A673 (cell line): Measurements from ENCODE around the gene IQCM. TPM values are rescaled to one million over a fixed set of nuclear protein-coding genes. Genes with fewer than 3 reads are reported as not detected.
A peak's percentile ranks its signal among the peaks of the same experiment; 100 is the strongest.

Experiments
- BruUV-seq: library from RNA; stranded (reverse); fragments of 400-500 nt; replicated peaks from 2 replicates; lab custom pipeline; 2021; lab: Mats Ljungman, UMichigan
- CTCF ChIA-PET: fragments of 300-600 bp; sonication (Branson Sonifier 250); formaldehyde crosslinking; loops from one replicate; lab custom pipeline; 2022; ENCODE audit warnings: antibody characterized with exemption; lab: Charles Lee
- POLR2A ChIA-PET: fragments of 300-600 bp; sonication (Branson Sonifier 250); formaldehyde crosslinking; loops from one replicate; lab custom pipeline; 2022; ENCODE audit warnings: antibody characterized with exemption; ENCODE audit not compliant: low non-redundant PET; lab: Charles Lee
- DNase-seq: peaks from one replicate; pipeline ENCODE4 v3.0.0-alpha.2; 2015; ENCODE audit warnings: low spot score
- H3K27ac ChIP-seq: fragments of 200-600 bp; sonication (generic); 2 replicates; pipeline ENCODE4 v1.5.1; 2016; ENCODE audit warnings: mixed run types, low read depth, mild to moderate bottlenecking, mixed read lengths, antibody characterized with exemption, low read length; ENCODE audit not compliant: poor library complexity, severe bottlenecking
- H3K27me3 ChIP-seq: fragments of 200-600 bp; sonication (generic); replicated peaks from 2 replicates; pipeline ENCODE4 v1.6.1; 2017; ENCODE audit warnings: mixed run types, low read depth, mild to moderate bottlenecking, mixed read lengths, antibody characterized with exemption, low read length; ENCODE audit not compliant: insufficient read depth, poor library complexity
- H3K36me3 ChIP-seq: fragments of 200-600 bp; sonication (generic); 2 replicates; pipeline ENCODE4 v1.6.1; 2016; ENCODE audit warnings: mixed run types, mild to moderate bottlenecking, mixed read lengths, antibody characterized with exemption, low read length; ENCODE audit not compliant: insufficient read depth, poor library complexity, severe bottlenecking
- H3K4me1 ChIP-seq: fragments of 200-600 bp; sonication (generic); 2 replicates; pipeline ENCODE4 v1.6.1; 2017; ENCODE audit warnings: mixed run types, mild to moderate bottlenecking, mixed read lengths, antibody characterized with exemption, low read length; ENCODE audit not compliant: insufficient read depth, poor library complexity, severe bottlenecking
- H3K4me3 ChIP-seq: fragments of 200-600 bp; sonication (generic); 2 replicates; pipeline ENCODE4 v1.5.1; 2016; ENCODE audit warnings: low read depth, mixed run types, mild to moderate bottlenecking, mixed read lengths, low read length; ENCODE audit not compliant: poor library complexity, severe bottlenecking
- H3K9me3 ChIP-seq: fragments of 200-600 bp; sonication (generic); 2 replicates; pipeline ENCODE4 v1.6.1; 2016; ENCODE audit warnings: mixed run types, low read depth, mild to moderate bottlenecking, mixed read lengths, antibody characterized with exemption, low read length; ENCODE audit not compliant: poor library complexity, severe bottlenecking
- CTCF ChIP-seq: fragments of 300-800, 200-600 bp; sonication (generic); conservative IDR thresholded peaks from 2 replicates; pipeline ENCODE4 v1.5.1; 2017; ENCODE audit warnings: low read depth, mild to moderate bottlenecking, antibody characterized with exemption, low read length, moderate library complexity, mixed read lengths
- EZH2 ChIP-seq: fragments of 200-600 bp; sonication (generic); IDR thresholded peaks from 2 replicates; pipeline ENCODE4 v1.6.1; 2017; ENCODE audit warnings: borderline replicate concordance, low read depth, mild to moderate bottlenecking, mixed read lengths, antibody characterized with exemption, low read length; ENCODE audit not compliant: poor library complexity, severe bottlenecking
- intact Hi-C: fragments of 100-400 bp; cut with micrococcal nuclease; formaldehyde crosslinking; loops from one replicate; pipeline ENCODE4 v1.10.0; 2022; ENCODE audit not compliant: unreplicated experiment
- total RNA-seq: library from RNA; stranded (reverse); gene quantifications from 2 replicates; pipeline ENCODE4 v1.2.3, GENCODE V29; 2021

IQCM gene
- total RNA-seq, 1 experiment from 2014 or later, result not detected

GRCh38 chr4:149781150-149781549, 34.5 kb downstream of the IQCM start:
- CTCF ChIA-PET, result no interaction called here

GRCh38 chr4:149768477-149768876, 47.2 kb downstream of the IQCM start:
- ChIA-PET CTCF (no interaction called here), POLR2A (no interaction called here)
- BruUV-seq, result no TSS peak
- H3K4me3 ChIP-seq, result no peak overlapping the region
- TF ChIP-seq CTCF (no peak), EZH2 (no peak)
- no peaks in the 10 kb centered on the region for H3K36me3 ChIP-seq
- peak; percentile 65 for DNase-seq
- no peak overlapping the region for H3K27ac ChIP-seq
- no peaks in the 10 kb centered on the region for H3K27me3 ChIP-seq
- intact Hi-C loops, result no loop called here
- H3K4me1 ChIP-seq, result peaks cover 11% of the 10 kb centered on the region
- H3K9me3 ChIP-seq, result no peaks in the 10 kb centered on the region

More at GRCh38 chr4:149781150-149781549, 34.5 kb downstream of the IQCM start:
- Histone ChIP-seq H3K27me3 (no peaks in the 10 kb centered on the region), H3K4me3 (no peak overlapping the region), H3K36me3 (no peaks in the 10 kb centered on the region), H3K27ac (no peak overlapping the region), H3K4me1 (no peaks in the 10 kb centered on the region), H3K9me3 (no peaks in the 10 kb centered on the region)
- POLR2A ChIA-PET, result no interaction called here
- peak; percentile 46 for DNase-seq
- TF ChIP-seq CTCF, result no peak
- no peak for TF ChIP-seq EZH2
- BruUV-seq, result no TSS peak
- intact Hi-C loops, result no loop called here

GRCh38 chr4:149766135-149766534, 49.5 kb downstream of the IQCM start:
- ChIA-PET POLR2A (no interaction called here), CTCF (no interaction called here)
- Histone ChIP-seq H3K27me3 (no peaks in the 10 kb centered on the region), H3K4me1 (peaks cover 11% of the 10 kb centered on the region), H3K27ac (no peak overlapping the region), H3K4me3 (no peak overlapping the region), H3K9me3 (no peaks in the 10 kb centered on the region), H3K36me3 (no peaks in the 10 kb centered on the region)
- DNase-seq, result no peak
- BruUV-seq, result no TSS peak
- intact Hi-C loops, result no loop called here
- TF ChIP-seq EZH2 (no peak), CTCF (no peak)
